Fibroblast of lung (primary cell): ENCODE data around the gene MED14. TPM values are rescaled to one million over a fixed set of nuclear protein-coding genes. Genes with fewer than 3 reads are reported as not detected.
"Not testable (repeated sequence)": the region's sequence is repeated elsewhere in the genome, so short reads cannot be mapped to it uniquely, and the experiment has no call there.

Source experiments
- DNase-seq, 2 donors: peaks; one replicate each; pipeline versions ENCODE4 v3.0.0 to v3.0.0-alpha.2; 2010; ENCODE audit warnings: low read depth in 2 of 2
- H2AFZ ChIP-seq: 2 replicates; pipeline ENCODE4 v1.5.1; 2012; ENCODE audit warnings: low read length, control low read depth, inconsistent platforms
- H3K27ac ChIP-seq: 2 replicates; pipeline ENCODE4 v1.5.1; 2011; ENCODE audit warnings: low read length, control low read depth; ENCODE audit not compliant: insufficient read depth
- H3K27me3 ChIP-seq: 2 replicates; pipeline ENCODE4 v1.5.1; 2011; ENCODE audit warnings: mild to moderate bottlenecking, low read length; ENCODE audit not compliant: control insufficient read depth, insufficient read depth
- H3K36me3 ChIP-seq: 2 replicates; pipeline ENCODE4 v1.5.1; 2011; ENCODE audit warnings: low read length; ENCODE audit not compliant: control insufficient read depth, insufficient read depth
- H3K4me1 ChIP-seq: 2 replicates; pipeline ENCODE4 v1.5.1; 2011; ENCODE audit warnings: low read length; ENCODE audit not compliant: control insufficient read depth, insufficient read depth; ENCODE audit errors: extremely low read depth
- H3K4me2 ChIP-seq: 2 replicates; pipeline ENCODE4 v1.5.1; 2011; ENCODE audit warnings: low read length, control low read depth; ENCODE audit not compliant: insufficient read depth; ENCODE audit errors: extremely low read depth
- H3K4me3 ChIP-seq, 4 experiments: fragments of 200-600 bp in 1 of 4; sonication (generic) in 1 of 4; replicated peaks in 1 of 4; 2 replicates each; pipeline ENCODE4 v1.5.1; 2011 to 2016; ENCODE audit warnings: low read length in 4 of 4, low read depth in 3 of 4, mild to moderate bottlenecking in 3 of 4, control low read depth in 2 of 4, inconsistent platforms in 1 of 4, mixed read lengths in 1 of 4; ENCODE audit not compliant: insufficient read depth in 1 of 4; ENCODE audit errors: control extremely low read depth in 1 of 4
- H3K79me2 ChIP-seq: 2 replicates; pipeline ENCODE4 v1.5.1; 2012; ENCODE audit warnings: mild to moderate bottlenecking, low read length, inconsistent platforms; ENCODE audit not compliant: control insufficient read depth, insufficient read depth
- H3K9ac ChIP-seq: 2 replicates; pipeline ENCODE4 v1.5.1; 2011; ENCODE audit warnings: mild to moderate bottlenecking, low read length, control low read depth; ENCODE audit not compliant: insufficient read depth
- H3K9me3 ChIP-seq: 2 replicates; pipeline ENCODE4 v1.5.1; 2012; ENCODE audit warnings: low read depth, low read length; ENCODE audit not compliant: control insufficient read depth, insufficient read depth
- H4K20me1 ChIP-seq: 2 replicates; pipeline ENCODE4 v1.5.1; 2011; ENCODE audit warnings: low read length; ENCODE audit not compliant: control insufficient read depth, insufficient read depth; ENCODE audit errors: extremely low read depth
- CTCF ChIP-seq, 2 donors: IDR thresholded peaks in 1 of 2; conservative IDR thresholded peaks in 1 of 2; 1 replicate in 1 of 2; 2 replicates in 1 of 2; pipeline ENCODE4 v1.5.1; 2011 to 2012; ENCODE audit warnings: low read length in 2 of 2, control low read depth in 1 of 2, inconsistent platforms in 1 of 2, low read depth in 1 of 2, mild to moderate bottlenecking in 1 of 2
- EZH2 ChIP-seq: IDR thresholded peaks from 2 replicates; pipeline ENCODE4 v1.5.1; 2012; ENCODE audit warnings: low read length, control low read depth, mild to moderate bottlenecking; ENCODE audit errors: missing control alignments
- polyA minus RNA-seq: library from RNA; depleted of rRNA, polyadenylated mRNA; stranded (reverse); fragments of >200 nt; gene quantifications from 2 replicates; pipeline ENCODE4 v1.2.3, GENCODE V29; 2011; ENCODE audit warnings: low replicate concordance
- polyA plus RNA-seq, 2 donors: library from polyadenylated mRNA; depleted of rRNA in 1 of 2; stranded (reverse) in 1 of 2; unstranded in 1 of 2; fragments of >200 nt; gene quantifications; 2 replicates each; pipeline ENCODE4 v1.2.1, GENCODE V29; 2011 to 2012; ENCODE audit warnings: missing spikeins in 1 of 2
- total RNA-seq: library from RNA; depleted of rRNA; stranded (reverse); fragments of >200 nt; gene quantifications from 2 replicates; pipeline ENCODE4 v1.2.1, GENCODE V29; 2014

Gene MED14
- total RNA-seq (8.5 and 18.3 TPM in 2 replicates), polyA plus RNA-seq (26.6 and 31.3 TPM in 2 replicates), polyA minus RNA-seq (60.7 and 71.2 TPM in 2 replicates)
- 15.8 and 20.6 TPM in 2 replicates for polyA plus RNA-seq (2012)

DNA sequence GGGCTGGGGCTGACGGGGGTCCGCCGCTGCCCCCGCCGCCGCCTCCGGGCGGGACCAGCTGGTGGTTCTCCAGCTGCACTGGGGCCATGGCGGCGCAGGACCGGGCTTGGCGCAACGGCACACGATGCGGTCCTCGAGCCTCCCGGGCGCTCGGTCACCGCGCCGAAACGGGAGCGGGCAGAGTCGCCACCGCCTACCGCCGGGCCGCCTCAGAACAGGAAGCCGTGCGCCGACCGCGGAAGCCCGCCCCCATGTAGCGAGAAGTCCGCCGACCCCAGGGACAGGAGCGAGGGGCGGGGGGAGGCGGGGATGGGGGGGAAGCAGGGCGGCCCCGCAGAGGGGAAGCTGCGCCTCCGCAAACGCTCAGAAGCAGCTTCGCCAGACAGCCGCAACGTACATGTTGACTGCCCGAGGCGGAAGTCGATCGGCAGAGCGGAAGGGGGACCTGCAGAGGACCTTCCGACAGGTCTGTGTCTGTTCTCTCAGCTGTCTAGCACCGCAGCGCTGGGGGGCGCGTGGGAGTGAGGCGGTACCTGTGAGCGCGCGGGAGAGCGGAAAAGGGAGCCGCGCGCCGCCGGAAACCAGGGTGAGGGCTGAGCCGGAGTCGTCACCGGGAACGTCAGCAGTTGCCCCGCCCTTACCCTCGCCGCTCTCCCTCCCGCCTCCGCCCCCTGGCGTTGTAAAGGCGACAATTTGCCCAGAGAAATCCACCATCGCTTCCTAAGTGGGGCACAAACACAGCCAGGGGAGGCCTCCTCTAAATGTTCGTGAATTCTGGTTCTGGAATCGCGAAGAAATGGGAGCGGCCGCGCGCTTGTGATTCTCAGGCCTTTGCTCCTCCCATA is at the start of gene MED14:
TSS of gene MED14 (minus strand) at position 218 of the 845 bp plus-strand sequence. CDS start at position 88, 130 bp downstream.
- H3K4me1 ChIP-seq = no peaks in the 10 kb centered on the region
- peak; percentile 78 to 85 for DNase-seq
- no peaks in the 10 kb centered on the region for H4K20me1 ChIP-seq
- no peaks in the 10 kb centered on the region for H3K9me3 ChIP-seq
- peaks cover 34% of the 10 kb centered on the region for H3K79me2 ChIP-seq
- H3K9ac ChIP-seq = peak within 1 kb of the TSS; percentile 81
- peak within 1 kb of the TSS; percentile 76 for H3K4me2 ChIP-seq
- peak within 1 kb of the TSS; percentile 94 for H3K27ac ChIP-seq
- H3K4me3 ChIP-seq = peak within 1 kb of the TSS; percentile 65 to 89 (median 76)
- H3K36me3 ChIP-seq = no peaks in the 10 kb centered on the region
- H2AFZ ChIP-seq = peak within 1 kb of the TSS; percentile 83
- no peaks in the 10 kb centered on the region for H3K27me3 ChIP-seq
- TF ChIP-seq CTCF (conservative IDR thresholded peaks at IDR 0.05 in 1 of 2, IDR thresholded peaks at IDR 0.05 in 1 of 2; ENCODE audit: low read depth in 1 of 2, low read length in 2 of 2) (peak; percentile 34 to 38), EZH2 (no peak)

DNA sequence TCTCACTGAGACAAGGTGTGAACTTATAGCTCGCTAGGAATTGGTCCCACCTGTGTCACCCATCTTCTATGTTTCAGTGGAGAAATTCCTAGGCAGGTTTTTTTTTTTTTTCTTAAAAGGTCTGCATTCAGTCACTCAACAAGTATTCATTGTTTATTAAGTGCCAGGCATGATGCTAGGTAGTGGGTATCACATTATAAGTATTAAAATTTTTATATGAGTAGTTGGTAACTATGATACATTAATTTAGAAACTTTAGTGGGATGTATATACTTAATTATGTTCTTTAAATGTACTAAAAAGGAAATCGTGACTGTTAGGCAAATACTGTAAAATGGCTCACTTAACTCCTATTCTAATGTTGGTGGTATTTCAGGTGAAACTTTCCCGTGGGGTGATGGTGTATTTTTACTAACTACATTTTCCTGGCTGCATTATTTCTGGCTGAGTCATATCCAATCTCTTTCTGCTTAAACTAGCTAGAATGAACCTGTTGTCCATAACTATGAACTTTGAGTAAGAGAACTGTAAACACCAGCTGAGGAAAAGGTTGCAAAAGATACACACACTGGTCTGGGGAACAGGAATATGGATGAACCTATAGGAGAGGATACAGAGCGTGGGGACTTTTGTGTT is 49.3 kb upstream of the MED14 start:
- Histone ChIP-seq H3K9me3 (no peaks in the 10 kb centered on the region), H3K4me2 (no peak overlapping the region), H4K20me1 (no peaks in the 10 kb centered on the region), H3K9ac (no peak overlapping the region), H3K36me3 (no peaks in the 10 kb centered on the region), H3K27me3 (no peaks in the 10 kb centered on the region), H3K27ac (no peak overlapping the region), H3K4me3 (no peak overlapping the region), H3K4me1 (no peaks in the 10 kb centered on the region), H3K79me2 (no peaks in the 10 kb centered on the region), H2AFZ (no peak overlapping the region)
- no peak for TF ChIP-seq EZH2
- no peak for TF ChIP-seq CTCF (conservative IDR thresholded peaks at IDR 0.05 in 1 of 2, IDR thresholded peaks at IDR 0.05 in 1 of 2; ENCODE audit: low read depth in 1 of 2, low read length in 2 of 2)
- DNase-seq = no peak

- not testable (repeated sequence) for H3K79me2 ChIP-seq, H3K4me2 ChIP-seq, H2AFZ ChIP-seq, H3K9ac ChIP-seq, H3K4me3 ChIP-seq, H3K27ac ChIP-seq, H4K20me1 ChIP-seq, DNase-seq, H3K27me3 ChIP-seq, H3K9me3 ChIP-seq, H3K4me1 ChIP-seq, H3K36me3 ChIP-seq
Observed at GRCh38 chrX:40782644-40783259, 47.4 kb upstream of the MED14 start.
